DOHH2 (cell line): ENCODE results near the gene RAP1GAP.

Experiments
- H3F3A ChIP-seq: fragments of 200-600 bp; sonication (generic), shearing (Covaris generic); 2 replicates; pipeline ENCODE4 v1.6.0; 2016; ENCODE audit warnings: antibody characterized with exemption, mild to moderate bottlenecking; ENCODE audit not compliant: control insufficient read depth, insufficient read depth
- H3K27ac ChIP-seq: fragments of 200-600 bp; sonication (generic); 2 replicates; pipeline ENCODE4 v1.5.1; 2014; ENCODE audit warnings: low read depth, mild to moderate bottlenecking, low read length, moderate library complexity
- H3K27me3 ChIP-seq: fragments of 200-600 bp; sonication (generic); 2 replicates; pipeline ENCODE4 v1.6.1; 2014; ENCODE audit warnings: mild to moderate bottlenecking, low read length, mixed read lengths; ENCODE audit not compliant: control insufficient read depth
- H3K36me3 ChIP-seq: fragments of 200-600 bp; sonication (generic); 2 replicates; pipeline ENCODE4 v1.6.1; 2014; ENCODE audit warnings: mild to moderate bottlenecking, low read length, moderate library complexity, mixed read lengths; ENCODE audit not compliant: control insufficient read depth
- H3K4me1 ChIP-seq: fragments of 200-600 bp; sonication (generic); 2 replicates; pipeline ENCODE4 v1.6.1; 2014; ENCODE audit warnings: mild to moderate bottlenecking, low read length, mixed read lengths; ENCODE audit not compliant: control insufficient read depth
- H3K4me2 ChIP-seq: fragments of 200-600 bp; sonication (generic); 2 replicates; pipeline ENCODE4 v1.6.0; 2014; ENCODE audit warnings: mild to moderate bottlenecking, low read length, moderate library complexity
- H3K4me3 ChIP-seq: fragments of 200-600 bp; sonication (generic); 2 replicates; pipeline ENCODE4 v1.5.1; 2014; ENCODE audit warnings: mild to moderate bottlenecking, low read length, mixed read lengths
- H3K79me2 ChIP-seq: fragments of 200-600 bp; sonication (generic); 2 replicates; pipeline ENCODE4 v1.6.1; 2014; ENCODE audit warnings: mild to moderate bottlenecking, low read length, mixed read lengths; ENCODE audit not compliant: control insufficient read depth
- H3K9me2 ChIP-seq: fragments of 200-600 bp; sonication (generic); replicated peaks from 2 replicates; pipeline ENCODE4 v1.6.1; 2014; ENCODE audit warnings: mild to moderate bottlenecking, low read length, mixed read lengths; ENCODE audit not compliant: control insufficient read depth
- H3K9me3 ChIP-seq: fragments of 200-600 bp; sonication (generic); 2 replicates; pipeline ENCODE4 v1.6.1; 2014; ENCODE audit warnings: antibody characterized with exemption, low read length, mixed read lengths; ENCODE audit not compliant: control insufficient read depth, insufficient read depth
- H4K20me1 ChIP-seq: fragments of 200-600 bp; sonication (generic); 2 replicates; pipeline ENCODE4 v1.6.0; 2014; ENCODE audit warnings: low read depth, mild to moderate bottlenecking, antibody characterized with exemption, low read length, moderate library complexity; ENCODE audit not compliant: control insufficient read depth, insufficient read depth
- CTCF ChIP-seq: fragments of 200-600 bp; sonication (generic); IDR thresholded peaks from one replicate; pipeline ENCODE4 v1.5.1; 2014; ENCODE audit warnings: antibody characterized with exemption, mild to moderate bottlenecking, low read depth, low read length; ENCODE audit not compliant: poor library complexity, severe bottlenecking
- EZH2phosphoT487 ChIP-seq: fragments of 200-600 bp; sonication (generic); IDR thresholded peaks from 2 replicates; pipeline ENCODE4 v1.6.1; 2017; ENCODE audit warnings: borderline replicate concordance, mild to moderate bottlenecking, antibody characterized with exemption, low read length, moderate library complexity, mixed read lengths

The RAP1GAP gene

DNA sequence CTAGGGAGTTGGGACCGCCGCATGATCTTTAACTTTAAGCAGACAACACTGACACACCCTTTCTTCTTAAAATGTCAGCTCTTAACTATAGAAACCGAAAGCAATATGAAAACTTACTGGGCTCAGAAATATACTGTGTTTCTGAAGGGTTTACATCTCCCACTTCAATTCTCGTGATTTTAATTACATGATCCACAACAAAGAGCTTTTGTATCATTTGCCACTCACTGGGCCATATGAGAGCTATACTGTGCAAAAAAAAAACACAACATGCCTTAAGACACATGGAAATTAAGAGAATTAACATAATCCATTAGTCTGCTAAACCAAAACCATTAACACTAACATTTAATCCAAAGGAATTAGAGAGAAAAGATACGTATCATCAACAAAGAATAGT lies 35.0 kb upstream of the RAP1GAP start:
- 0 out of 2 replicates have a peak, but pooled peaks cover 3% of the 10 kb centered on the region for H3F3A ChIP-seq
- H3K27ac ChIP-seq: no peak overlapping the region
- no peaks in the 10 kb centered on the region for H3K27me3 ChIP-seq
- H3K4me1 ChIP-seq: no peaks in the 10 kb centered on the region
- no peak overlapping the region for H3K4me3 ChIP-seq
- H3K9me2 ChIP-seq: no peaks in the 10 kb centered on the region
- H4K20me1 ChIP-seq: 0 out of 2 replicates have a peak, but pooled peaks cover 4% of the 10 kb centered on the region
- no peak for TF ChIP-seq CTCF
- no peak for TF ChIP-seq EZH2phosphoT487
- no peaks in the 10 kb centered on the region for H3K9me3 ChIP-seq
- peaks cover 70% of the 10 kb centered on the region for H3K36me3 ChIP-seq
- H3K79me2 ChIP-seq: no peaks in the 10 kb centered on the region
- H3K4me2 ChIP-seq: no peak overlapping the region

GRCh38 chr1:21703318-21703963 lies 34.3 kb upstream of the RAP1GAP start:
- Histone ChIP-seq H3K4me3 (no peak overlapping the region), H3K4me2 (no peak overlapping the region), H3K9me2 (no peaks in the 10 kb centered on the region), H3K36me3 (peaks cover 68% of the 10 kb centered on the region), H3F3A (0 out of 2 replicates have a peak, but pooled peaks cover 3% of the 10 kb centered on the region), H4K20me1 (0 out of 2 replicates have a peak, but pooled peaks cover 4% of the 10 kb centered on the region), H3K27me3 (no peaks in the 10 kb centered on the region), H3K4me1 (no peaks in the 10 kb centered on the region), H3K27ac (no peak overlapping the region), H3K79me2 (no peaks in the 10 kb centered on the region), H3K9me3 (no peaks in the 10 kb centered on the region)
- TF ChIP-seq EZH2phosphoT487 (no peak), CTCF (peak; percentile 53)

GRCh38 chr1:21702780-21703179 lies 33.6 kb upstream of the RAP1GAP start:
- Histone ChIP-seq H3K27me3 (no peaks in the 10 kb centered on the region), H3K79me2 (no peaks in the 10 kb centered on the region), H3F3A (0 out of 2 replicates have a peak, but pooled peaks cover 3% of the 10 kb centered on the region), H3K27ac (no peak overlapping the region), H3K4me2 (no peak overlapping the region), H3K9me2 (no peaks in the 10 kb centered on the region), H4K20me1 (0 out of 2 replicates have a peak, but pooled peaks cover 4% of the 10 kb centered on the region), H3K4me1 (no peaks in the 10 kb centered on the region), H3K4me3 (no peak overlapping the region), H3K9me3 (no peaks in the 10 kb centered on the region), H3K36me3 (peaks cover 63% of the 10 kb centered on the region)
- TF ChIP-seq CTCF (no peak), EZH2phosphoT487 (no peak)
